OCI-LY3 (cell line): ENCODE measurements around the gene NOTCH3.

Experiments
- H2AFZ ChIP-seq: fragments of 200-600, 300-600 bp; shearing (Covaris generic); 2 replicates; pipeline ENCODE4 v1.6.0; 2014; ENCODE audit warnings: antibody characterized with exemption, low read depth, low read length
- H3K27ac ChIP-seq: fragments of 200-600, 300-600 bp; sonication (generic); 2 replicates; pipeline ENCODE4 v1.5.1; 2014; ENCODE audit warnings: mild to moderate bottlenecking, low read length, moderate library complexity, mixed read lengths
- H3K27me3 ChIP-seq: fragments of 200-600, 300-600 bp; sonication (generic); 2 replicates; pipeline ENCODE4 v1.6.1; 2014; ENCODE audit warnings: low read depth, low read length, mixed read lengths
- H3K36me3 ChIP-seq: fragments of 200-600, 300-600 bp; sonication (generic); replicated peaks from 2 replicates; pipeline ENCODE3; 2014; ENCODE audit warnings: low read depth, low read length, mixed read lengths
- H3K4me1 ChIP-seq: fragments of 300-600, 200-600 bp; sonication (generic); 2 replicates; pipeline ENCODE4 v1.6.1; 2014; ENCODE audit warnings: low read length, mixed read lengths
- H3K4me2 ChIP-seq: fragments of 200-600, 300-600 bp; sonication (generic); 2 replicates; pipeline ENCODE4 v1.6.1; 2014; ENCODE audit warnings: low read length, mixed read lengths
- H3K4me3 ChIP-seq: fragments of 300-600, 200-600 bp; sonication (generic); 2 replicates; pipeline ENCODE4 v1.5.1; 2014; ENCODE audit warnings: antibody characterized with exemption, mild to moderate bottlenecking, low read length, moderate library complexity
- H3K79me2 ChIP-seq: fragments of 300-600, 200-600 bp; shearing (Covaris generic); 2 replicates; pipeline ENCODE4 v1.6.1; 2014; ENCODE audit warnings: mild to moderate bottlenecking, low read length, mixed read lengths
- H3K9ac ChIP-seq: fragments of 300-600, 200-600 bp; shearing (Covaris generic); 2 replicates; pipeline ENCODE4 v1.6.0; 2014; ENCODE audit warnings: mild to moderate bottlenecking, low read length, moderate library complexity
- H3K9me3 ChIP-seq: fragments of 200-600, 300-600 bp; shearing (Covaris generic); 2 replicates; pipeline ENCODE4 v1.6.1; 2014; ENCODE audit warnings: low read length, mixed read lengths; ENCODE audit not compliant: insufficient read depth
- H4K20me1 ChIP-seq: fragments of 200-600, 300-600 bp; sonication (generic); 2 replicates; pipeline ENCODE4 v1.6.1; 2016; ENCODE audit warnings: low read length, mixed read lengths; ENCODE audit not compliant: insufficient read depth
- EZH2phosphoT487 ChIP-seq: fragments of 200-600 bp; shearing (Covaris generic); IDR thresholded peaks from 2 replicates; pipeline ENCODE4 v1.6.1; 2018; ENCODE audit warnings: antibody characterized with exemption, mixed run types, low read depth
- TF ChIP-seq, protein P1 (sequence below): fragments of 200-600, 300-600 bp; sonication (generic); IDR thresholded peaks from 2 replicates; pipeline ENCODE4 v1.5.1; 2014; ENCODE audit warnings: antibody characterized with exemption, low read length, low read depth

NOTCH3 gene

DNA sequence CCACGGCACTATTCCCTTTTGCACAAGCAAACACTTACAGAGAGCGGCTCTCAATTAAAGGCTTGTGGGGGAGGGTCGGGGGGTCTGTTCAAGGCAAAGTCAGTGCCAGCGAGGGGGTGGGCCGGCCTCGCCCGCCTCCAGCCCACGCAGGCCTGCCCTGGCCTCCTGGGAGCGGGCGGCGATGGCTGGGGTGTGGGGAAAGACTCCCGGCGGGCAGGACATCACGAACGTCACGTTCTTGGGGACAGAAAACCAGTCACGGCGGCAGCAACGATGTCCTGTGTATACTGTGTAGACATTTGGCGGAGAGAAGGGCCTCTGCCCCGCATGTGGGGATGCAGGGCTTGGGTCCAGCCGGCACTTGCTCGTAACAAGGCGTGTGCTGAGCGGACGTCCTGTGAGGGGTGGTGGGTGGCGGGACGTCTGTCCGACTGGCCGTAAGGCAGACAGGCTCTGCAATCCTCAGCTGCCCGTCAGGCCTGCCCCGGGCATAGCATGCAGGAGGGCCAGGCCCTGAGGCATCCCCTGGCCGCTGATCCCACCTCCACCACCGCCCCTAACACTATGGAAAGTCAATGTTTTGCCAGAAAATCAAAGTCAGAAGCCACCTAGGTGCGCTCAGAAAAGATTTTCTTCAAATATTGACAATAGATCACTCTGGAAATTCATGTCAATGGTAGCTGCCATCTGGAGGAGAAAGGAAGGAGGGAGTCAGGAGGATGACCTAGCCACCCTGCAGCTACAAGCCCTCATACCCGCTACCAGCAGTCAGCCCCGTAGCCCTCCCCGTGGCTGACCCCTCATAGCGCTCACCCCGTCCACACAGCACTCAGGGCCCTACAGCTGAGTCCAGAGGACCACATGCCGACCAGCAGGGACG, 37.2 kb upstream of the NOTCH3 start:
- Histone ChIP-seq H2AFZ (no peak overlapping the region), H3K79me2 (no peaks in the 10 kb centered on the region), H3K9ac (no peak overlapping the region), H3K36me3 (peaks cover 52% of the 10 kb centered on the region), H3K4me2 (no peak overlapping the region), H3K27ac (no peak overlapping the region), H3K9me3 (no peaks in the 10 kb centered on the region), H3K27me3 (no peaks in the 10 kb centered on the region), H3K4me3 (no peak overlapping the region), H4K20me1 (peaks cover 9% of the 10 kb centered on the region; the same call in 1 of the 2 replicates), H3K4me1 (no peaks in the 10 kb centered on the region)
- TF ChIP-seq, protein P1, sequence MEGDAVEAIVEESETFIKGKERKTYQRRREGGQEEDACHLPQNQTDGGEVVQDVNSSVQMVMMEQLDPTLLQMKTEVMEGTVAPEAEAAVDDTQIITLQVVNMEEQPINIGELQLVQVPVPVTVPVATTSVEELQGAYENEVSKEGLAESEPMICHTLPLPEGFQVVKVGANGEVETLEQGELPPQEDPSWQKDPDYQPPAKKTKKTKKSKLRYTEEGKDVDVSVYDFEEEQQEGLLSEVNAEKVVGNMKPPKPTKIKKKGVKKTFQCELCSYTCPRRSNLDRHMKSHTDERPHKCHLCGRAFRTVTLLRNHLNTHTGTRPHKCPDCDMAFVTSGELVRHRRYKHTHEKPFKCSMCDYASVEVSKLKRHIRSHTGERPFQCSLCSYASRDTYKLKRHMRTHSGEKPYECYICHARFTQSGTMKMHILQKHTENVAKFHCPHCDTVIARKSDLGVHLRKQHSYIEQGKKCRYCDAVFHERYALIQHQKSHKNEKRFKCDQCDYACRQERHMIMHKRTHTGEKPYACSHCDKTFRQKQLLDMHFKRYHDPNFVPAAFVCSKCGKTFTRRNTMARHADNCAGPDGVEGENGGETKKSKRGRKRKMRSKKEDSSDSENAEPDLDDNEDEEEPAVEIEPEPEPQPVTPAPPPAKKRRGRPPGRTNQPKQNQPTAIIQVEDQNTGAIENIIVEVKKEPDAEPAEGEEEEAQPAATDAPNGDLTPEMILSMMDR: no peak

DNA sequence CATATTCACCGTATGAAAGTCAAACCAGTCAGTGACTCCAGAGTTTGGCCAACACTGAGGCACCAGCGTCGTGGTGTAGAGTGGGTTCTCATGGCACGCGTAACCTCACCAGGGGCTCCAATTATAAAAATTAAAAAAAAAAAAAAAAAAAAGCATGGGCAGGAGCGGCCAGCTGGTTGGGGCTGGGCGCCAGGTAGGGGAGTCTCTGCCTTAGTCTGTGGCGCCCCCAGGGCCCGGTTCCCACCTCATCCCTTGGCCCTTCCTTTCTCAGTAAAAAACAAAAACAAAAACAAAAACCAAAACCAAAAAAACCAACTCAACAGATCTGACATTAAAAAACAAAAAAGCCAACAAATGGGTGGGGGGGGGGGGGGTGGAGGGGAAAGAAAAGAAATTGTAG, 36.1 kb upstream of the NOTCH3 start:
- peaks cover 3% of the 10 kb centered on the region; the same call in 1 of the 2 replicates for H4K20me1 ChIP-seq
- no peak overlapping the region for H2AFZ ChIP-seq
- H3K27ac ChIP-seq: no peak overlapping the region
- no peaks in the 10 kb centered on the region for H3K79me2 ChIP-seq
- H3K4me3 ChIP-seq: no peak overlapping the region
- TF ChIP-seq EZH2phosphoT487: no peak
- TF ChIP-seq, protein P1: no peak
- no peaks in the 10 kb centered on the region for H3K9me3 ChIP-seq
- H3K4me1 ChIP-seq: no peaks in the 10 kb centered on the region
- H3K9ac ChIP-seq: no peak overlapping the region
- H3K36me3 ChIP-seq: peaks cover 45% of the 10 kb centered on the region
- H3K4me2 ChIP-seq: no peak overlapping the region
- H3K27me3 ChIP-seq: no peaks in the 10 kb centered on the region

DNA sequence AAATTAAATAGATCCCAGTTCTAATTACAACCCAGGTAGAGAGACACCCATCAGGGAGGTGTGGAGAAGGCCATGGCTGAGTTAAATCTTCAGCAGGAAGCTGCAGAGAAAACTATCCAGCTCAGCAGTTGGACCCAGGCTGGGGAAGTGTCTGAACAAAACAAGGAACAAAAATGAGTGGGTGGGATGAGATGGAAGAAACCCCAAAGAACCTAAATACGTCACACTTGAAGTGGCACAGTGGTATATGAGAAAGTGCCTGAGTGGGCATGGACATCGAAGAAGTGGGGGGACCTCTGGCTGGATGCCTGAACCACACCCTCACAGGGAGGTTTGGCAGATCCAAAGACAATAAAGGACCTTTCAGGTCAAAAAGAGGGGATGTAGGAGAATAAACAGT, 35.0 kb upstream of the NOTCH3 start:
- Histone ChIP-seq H3K9ac (no peak overlapping the region), H3K27me3 (no peaks in the 10 kb centered on the region), H3K9me3 (no peaks in the 10 kb centered on the region), H3K79me2 (no peaks in the 10 kb centered on the region), H3K4me1 (no peaks in the 10 kb centered on the region), H4K20me1 (peaks cover 2% of the 10 kb centered on the region; the same call in 1 of the 2 replicates), H2AFZ (no peak overlapping the region), H3K4me3 (no peak overlapping the region), H3K36me3 (peaks cover 39% of the 10 kb centered on the region), H3K27ac (no peak overlapping the region), H3K4me2 (no peak overlapping the region)
- no peak for TF ChIP-seq EZH2phosphoT487
- TF ChIP-seq, protein P1: no peak

DNA sequence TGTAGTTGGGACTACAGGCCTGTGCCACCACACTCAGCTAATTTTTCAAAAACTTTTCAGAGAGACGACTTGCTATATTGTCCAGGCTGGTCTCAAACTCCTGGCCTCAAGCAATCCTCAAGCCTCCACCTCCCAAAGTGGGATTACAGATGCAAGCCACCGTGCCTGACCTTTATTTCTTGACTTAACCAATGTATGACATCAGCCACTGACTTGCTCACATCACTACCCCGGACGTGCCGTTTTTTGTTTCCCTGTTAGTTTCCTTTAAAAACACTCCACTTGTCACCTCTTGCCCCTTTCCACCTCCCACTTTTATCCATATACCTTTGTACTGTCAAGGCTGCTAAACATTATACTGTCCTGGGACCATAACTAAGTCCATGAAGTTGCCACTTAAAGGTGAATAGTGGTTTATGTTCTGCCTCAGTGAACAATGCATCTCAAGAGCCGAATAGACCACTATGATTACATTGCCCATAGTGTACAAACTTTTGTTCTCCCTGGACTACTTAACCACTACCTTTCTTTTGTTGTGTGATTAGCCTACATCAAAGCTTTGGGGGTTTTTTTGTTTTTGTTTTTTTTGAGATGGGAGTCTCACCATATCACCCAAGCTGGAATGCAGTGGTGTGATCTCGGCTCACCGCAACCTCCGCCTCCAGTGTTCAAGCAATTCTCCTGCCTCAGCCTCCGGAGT, 33.8 kb upstream of the NOTCH3 start:
- no peak overlapping the region for H3K4me3 ChIP-seq
- no peak overlapping the region for H3K27ac ChIP-seq
- no peaks in the 10 kb centered on the region for H3K4me1 ChIP-seq
- no peak overlapping the region for H2AFZ ChIP-seq
- H3K27me3 ChIP-seq: no peaks in the 10 kb centered on the region
- no peaks in the 10 kb centered on the region for H3K79me2 ChIP-seq
- H3K9me3 ChIP-seq: no peaks in the 10 kb centered on the region
- no peaks in the 10 kb centered on the region; the same call in 1 of the 2 replicates for H4K20me1 ChIP-seq
- no peak overlapping the region for H3K9ac ChIP-seq
- peaks cover 28% of the 10 kb centered on the region for H3K36me3 ChIP-seq
- TF ChIP-seq EZH2phosphoT487: no peak
- TF ChIP-seq, protein P1: no peak
- no peak overlapping the region for H3K4me2 ChIP-seq
